T-helper 1 cell treated with Interleukin-12 subunit alpha and Interleukin-12 subunit beta and Interleukin-4 antibody, amounts not matched to agents 30 μg/mL and 1 μg/mL, for 36 hours (primary cell): ENCODE measurements around the gene ASXL1.
"Not testable (repeated sequence)": the region's sequence is repeated elsewhere in the genome, so short reads cannot be mapped to it uniquely, and the experiment has no call there.

Source experiments
- H3K27ac Mint-ChIP-seq: one replicate; pipeline ENCODE4 v1.8.0; 2021; ENCODE audit warnings: mild to moderate bottlenecking, mixed read lengths
- H3K27me3 Mint-ChIP-seq: one replicate; pipeline ENCODE4 v1.8.0; 2021; ENCODE audit warnings: low read depth, mixed read lengths
- H3K36me3 Mint-ChIP-seq: one replicate; pipeline ENCODE4 v1.8.0; 2021; ENCODE audit warnings: low read depth, mixed read lengths
- H3K4me1 Mint-ChIP-seq: one replicate; pipeline ENCODE4 v1.8.0; 2021; ENCODE audit warnings: low read depth, mixed read lengths
- H3K4me3 Mint-ChIP-seq: one replicate; pipeline ENCODE4 v1.8.0; 2021; ENCODE audit warnings: mild to moderate bottlenecking, moderate library complexity, mixed read lengths
- H3K9me3 Mint-ChIP-seq: one replicate; pipeline ENCODE4 v1.8.0; 2021; ENCODE audit warnings: mixed read lengths

Gene ASXL1

DNA sequence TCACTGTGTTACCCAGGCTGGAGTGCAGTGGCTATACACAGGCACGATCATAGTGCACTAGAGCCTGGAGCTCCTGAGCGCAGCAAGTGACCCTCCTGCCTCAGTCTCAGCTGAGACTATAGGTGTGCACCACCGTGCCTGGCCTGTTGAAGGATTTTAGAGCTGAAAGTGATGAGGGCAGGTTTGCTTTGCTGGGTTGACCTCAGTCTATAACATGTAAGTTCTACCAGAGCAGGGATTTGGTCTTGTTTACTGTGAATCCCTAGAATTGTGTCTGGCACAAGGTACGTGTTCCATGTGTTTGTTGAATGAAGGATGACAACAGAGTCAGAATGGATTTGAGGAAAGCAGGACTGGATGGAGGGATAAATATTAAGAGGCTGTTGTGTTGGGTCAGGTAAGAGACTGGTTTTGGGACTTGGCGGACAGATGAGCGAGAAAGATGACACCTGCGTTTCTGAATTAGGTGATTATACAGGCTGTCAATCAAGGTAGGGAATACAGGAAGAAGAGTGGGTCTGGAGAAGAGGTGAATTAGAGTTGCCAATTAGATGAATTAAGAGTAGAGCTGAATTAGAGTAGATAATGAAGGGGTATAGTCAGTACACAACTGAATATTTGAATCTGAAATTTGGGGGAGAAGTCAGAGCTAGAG, 6.5 kb downstream of the ASXL1 start:
- peaks cover 70% of the 10 kb centered on the region for H3K4me1 Mint-ChIP-seq
- no peaks in the 10 kb centered on the region for H3K9me3 Mint-ChIP-seq
- H3K27me3 Mint-ChIP-seq, result no peaks in the 10 kb centered on the region
- peaks cover 19% of the 10 kb centered on the region for H3K36me3 Mint-ChIP-seq
- no peak overlapping the region for H3K4me3 Mint-ChIP-seq
- no peak overlapping the region for H3K27ac Mint-ChIP-seq

- H3K9me3 Mint-ChIP-seq, result no peaks in the 10 kb centered on the region
- H3K4me1 Mint-ChIP-seq, result peaks cover 62% of the 10 kb centered on the region
- no peak overlapping the region for H3K27ac Mint-ChIP-seq
- H3K36me3 Mint-ChIP-seq, result peaks cover 15% of the 10 kb centered on the region
- no peak overlapping the region for H3K4me3 Mint-ChIP-seq
- no peaks in the 10 kb centered on the region for H3K27me3 Mint-ChIP-seq
Measured at GRCh38 chr20:32365564-32365963, 7.4 kb downstream of the ASXL1 start.

- no peaks in the 10 kb centered on the region for H3K27me3 Mint-ChIP-seq
- no peak overlapping the region for H3K4me3 Mint-ChIP-seq
- peaks cover 15% of the 10 kb centered on the region for H3K36me3 Mint-ChIP-seq
- no peak overlapping the region for H3K27ac Mint-ChIP-seq
- H3K4me1 Mint-ChIP-seq, result peaks cover 56% of the 10 kb centered on the region
- no peaks in the 10 kb centered on the region for H3K9me3 Mint-ChIP-seq
Measured at GRCh38 chr20:32366380-32366779, 8.2 kb downstream of the ASXL1 start.

DNA sequence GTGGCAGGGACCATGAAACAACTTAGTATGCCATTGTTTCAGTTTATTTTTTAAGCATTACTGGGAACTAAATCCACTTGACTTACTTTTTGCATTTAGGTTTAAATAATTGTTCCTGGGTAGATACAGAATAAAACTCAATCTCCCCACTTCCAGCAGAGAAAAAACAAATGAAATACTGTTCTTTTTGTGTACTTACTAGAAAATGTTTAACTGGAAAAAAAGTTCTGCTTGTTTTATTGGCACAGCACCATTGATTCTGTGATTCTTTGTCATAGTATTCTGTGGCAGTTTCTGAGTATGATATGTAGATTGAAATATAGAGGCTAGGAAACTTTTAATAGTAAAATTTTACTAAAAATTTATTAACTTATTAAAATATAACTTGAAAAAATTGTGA, 10.2 kb downstream of the ASXL1 start:
- H3K27me3 Mint-ChIP-seq, result no peaks in the 10 kb centered on the region
- no peaks in the 10 kb centered on the region for H3K9me3 Mint-ChIP-seq
- H3K4me3 Mint-ChIP-seq, result no peak overlapping the region
- H3K4me1 Mint-ChIP-seq, result peaks cover 43% of the 10 kb centered on the region
- peaks cover 14% of the 10 kb centered on the region for H3K36me3 Mint-ChIP-seq
- no peak overlapping the region for H3K27ac Mint-ChIP-seq

GRCh38 chr20:32368925-32369324, 10.8 kb downstream of the ASXL1 start:
- no peaks in the 10 kb centered on the region for H3K9me3 Mint-ChIP-seq
- peaks cover 14% of the 10 kb centered on the region for H3K36me3 Mint-ChIP-seq
- H3K4me1 Mint-ChIP-seq, result peaks cover 37% of the 10 kb centered on the region
- no peak overlapping the region for H3K27ac Mint-ChIP-seq
- H3K4me3 Mint-ChIP-seq, result no peak overlapping the region
- no peaks in the 10 kb centered on the region for H3K27me3 Mint-ChIP-seq

DNA sequence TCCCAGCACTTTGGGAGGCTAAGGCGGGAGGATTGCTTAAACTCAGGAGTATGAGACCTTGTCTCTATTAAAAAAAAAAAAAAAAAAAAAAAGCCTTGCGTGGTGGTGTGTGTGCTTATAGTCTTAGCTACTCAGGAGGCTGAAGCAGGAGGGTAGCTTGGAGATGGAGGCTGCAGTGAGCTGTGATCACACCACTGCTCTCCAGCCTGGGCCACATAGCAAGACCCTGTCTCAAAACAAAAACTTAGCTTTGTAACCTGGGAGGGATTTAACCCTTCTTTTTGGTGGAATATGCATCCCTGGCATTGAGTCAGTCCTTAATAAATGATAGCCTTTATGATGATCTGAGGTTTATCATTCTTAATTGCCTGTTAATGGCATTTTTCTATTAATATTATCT, 12.8 kb downstream of the ASXL1 start:
- no peaks in the 10 kb centered on the region for H3K9me3 Mint-ChIP-seq
- peaks cover 24% of the 10 kb centered on the region for H3K4me1 Mint-ChIP-seq
- H3K27me3 Mint-ChIP-seq, result no peaks in the 10 kb centered on the region
- no peak overlapping the region for H3K4me3 Mint-ChIP-seq
- H3K27ac Mint-ChIP-seq, result no peak overlapping the region
- H3K36me3 Mint-ChIP-seq, result peaks cover 15% of the 10 kb centered on the region

GRCh38 chr20:32378461-32378860, 20.3 kb downstream of the ASXL1 start:
- no peaks in the 10 kb centered on the region for H3K9me3 Mint-ChIP-seq
- H3K27me3 Mint-ChIP-seq, result no peaks in the 10 kb centered on the region
- no peak overlapping the region for H3K27ac Mint-ChIP-seq
- H3K36me3 Mint-ChIP-seq, result peaks cover 13% of the 10 kb centered on the region
- peaks cover 7% of the 10 kb centered on the region for H3K4me1 Mint-ChIP-seq
- H3K4me3 Mint-ChIP-seq, result no peak overlapping the region

DNA sequence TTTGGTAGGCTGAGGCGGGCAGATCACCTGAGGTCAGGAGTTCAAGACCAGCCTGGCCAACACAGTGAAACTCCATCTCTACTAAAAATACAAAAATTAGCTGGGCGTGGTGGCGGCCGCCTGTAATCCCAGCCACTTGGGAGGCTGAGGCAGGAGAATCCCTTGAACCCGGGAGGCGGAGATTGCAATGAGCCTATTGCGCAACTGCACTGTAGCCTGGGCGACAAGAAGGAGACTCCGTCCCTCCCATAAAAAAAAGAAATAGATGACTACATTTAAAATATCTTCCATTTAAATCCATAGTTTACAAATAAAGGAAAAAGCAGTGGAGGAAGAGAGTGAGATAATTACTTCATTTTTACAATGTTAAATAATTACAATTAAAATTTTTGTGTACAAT, 21.9 kb downstream of the ASXL1 start:
- Mint-ChIP-seq H3K4me1 (peaks cover 20% of the 10 kb centered on the region), H3K36me3 (peaks cover 13% of the 10 kb centered on the region)
- not testable (repeated sequence) for H3K4me3 Mint-ChIP-seq, H3K27me3 Mint-ChIP-seq, H3K27ac Mint-ChIP-seq, H3K9me3 Mint-ChIP-seq

DNA sequence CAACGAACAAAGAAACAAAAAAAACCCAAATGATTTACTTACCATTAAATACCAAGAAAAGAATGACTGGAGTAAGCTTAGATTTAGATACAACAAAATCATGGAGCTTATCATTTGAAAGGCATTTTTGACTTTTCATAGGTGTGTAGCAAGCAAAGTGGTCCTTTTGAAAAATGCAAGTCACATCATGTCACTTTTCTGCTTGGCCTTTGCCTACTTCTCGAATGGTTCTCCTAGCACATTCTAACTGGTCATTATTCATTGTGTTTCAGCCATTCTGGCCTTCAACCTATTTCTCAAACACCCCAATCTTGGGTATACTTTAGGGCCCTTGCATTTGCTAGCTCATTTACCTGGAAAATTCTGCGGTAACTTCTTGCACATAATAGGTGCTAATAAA, 22.6 kb downstream of the ASXL1 start:
- no peak overlapping the region for H3K4me3 Mint-ChIP-seq
- H3K9me3 Mint-ChIP-seq, result no peaks in the 10 kb centered on the region
- peaks cover 26% of the 10 kb centered on the region for H3K4me1 Mint-ChIP-seq
- H3K27ac Mint-ChIP-seq, result no peak overlapping the region
- peaks cover 15% of the 10 kb centered on the region for H3K36me3 Mint-ChIP-seq
- H3K27me3 Mint-ChIP-seq, result no peaks in the 10 kb centered on the region

- no peak overlapping the region for H3K4me3 Mint-ChIP-seq
- H3K27ac Mint-ChIP-seq, result no peak overlapping the region
- peaks cover 15% of the 10 kb centered on the region for H3K36me3 Mint-ChIP-seq
- no peaks in the 10 kb centered on the region for H3K27me3 Mint-ChIP-seq
- H3K9me3 Mint-ChIP-seq, result no peaks in the 10 kb centered on the region
- peaks cover 38% of the 10 kb centered on the region for H3K4me1 Mint-ChIP-seq
Measured at GRCh38 chr20:32382102-32382950, 24.2 kb downstream of the ASXL1 start.

DNA sequence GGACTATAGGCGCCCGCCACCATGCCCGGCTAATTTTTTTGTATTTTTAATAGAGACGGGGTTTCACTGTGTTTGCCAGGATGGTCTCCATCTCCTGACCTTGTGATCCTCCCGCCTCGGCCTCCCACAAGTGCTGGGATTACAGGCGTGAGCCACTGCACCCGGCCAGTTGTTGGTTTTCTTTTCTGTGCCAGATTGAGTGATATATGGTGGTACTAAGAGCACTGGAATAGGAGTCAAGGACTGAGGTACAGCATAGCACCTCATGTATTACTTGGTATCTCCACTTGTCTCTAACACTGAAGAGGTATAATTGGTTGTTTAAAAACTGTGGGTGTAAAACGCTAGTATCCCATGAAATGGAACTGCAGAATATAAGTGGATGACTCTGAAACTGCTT, 25.3 kb downstream of the ASXL1 start:
- Mint-ChIP-seq H3K4me1 (peaks cover 40% of the 10 kb centered on the region), H3K36me3 (peaks cover 10% of the 10 kb centered on the region)
- not testable (repeated sequence) for H3K4me3 Mint-ChIP-seq, H3K27ac Mint-ChIP-seq, H3K27me3 Mint-ChIP-seq, H3K9me3 Mint-ChIP-seq

- H3K36me3 Mint-ChIP-seq, result peaks cover 10% of the 10 kb centered on the region
- no peak overlapping the region for H3K27ac Mint-ChIP-seq
Measured at GRCh38 chr20:32385541-32385940, 27.4 kb downstream of the ASXL1 start.

DNA sequence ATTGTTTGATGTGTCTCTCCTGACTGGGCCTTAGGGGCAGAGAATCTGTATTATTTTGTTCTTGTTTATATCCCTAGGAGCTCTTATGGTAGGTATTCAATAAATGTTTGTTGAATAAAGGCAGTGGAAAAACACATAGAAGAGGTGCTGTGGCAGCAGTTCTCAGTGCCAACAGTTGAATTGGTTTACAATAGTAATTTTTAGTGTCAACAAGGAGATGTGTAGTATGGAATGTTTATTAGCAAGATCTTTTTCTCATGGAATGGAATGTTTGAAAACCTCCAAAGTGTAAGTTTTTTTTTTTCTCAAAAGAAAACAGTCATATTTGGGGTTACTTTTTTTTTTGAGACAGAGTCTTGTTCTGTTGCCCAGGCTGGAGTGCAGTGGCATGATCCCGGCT, 28.0 kb downstream of the ASXL1 start:
- peaks cover 15% of the 10 kb centered on the region for H3K36me3 Mint-ChIP-seq
- H3K4me3 Mint-ChIP-seq, result no peak overlapping the region
- peaks cover 44% of the 10 kb centered on the region for H3K4me1 Mint-ChIP-seq
- H3K27ac Mint-ChIP-seq, result no peak overlapping the region
- no peaks in the 10 kb centered on the region for H3K27me3 Mint-ChIP-seq
- no peaks in the 10 kb centered on the region for H3K9me3 Mint-ChIP-seq

More at GRCh38 chr20:32385541-32385940, 27.4 kb downstream of the ASXL1 start:
- H3K27me3 Mint-ChIP-seq, result no peaks in the 10 kb centered on the region
- no peak overlapping the region for H3K4me3 Mint-ChIP-seq
- H3K4me1 Mint-ChIP-seq, result peaks cover 43% of the 10 kb centered on the region
- no peaks in the 10 kb centered on the region for H3K9me3 Mint-ChIP-seq

DNA sequence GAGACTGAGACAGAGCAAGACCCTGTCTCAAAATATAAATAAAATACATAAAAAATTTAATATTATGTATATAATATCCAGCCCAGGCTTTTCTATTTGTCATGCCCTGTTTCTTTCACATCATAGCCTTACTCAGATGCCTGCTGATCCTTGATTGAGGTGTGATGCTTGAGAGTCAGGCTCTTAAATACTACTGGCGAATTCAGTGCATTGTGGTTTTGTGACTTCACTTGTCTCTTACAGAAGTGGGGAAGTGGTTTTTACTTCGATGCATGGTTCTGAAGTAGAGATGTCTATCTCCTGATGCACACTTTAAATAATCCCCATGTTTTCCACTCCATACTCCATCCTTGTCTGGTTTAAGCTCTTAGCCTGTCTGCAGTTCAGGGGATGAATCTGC, 29.1 kb downstream of the ASXL1 start:
- Mint-ChIP-seq H3K36me3 (peaks cover 21% of the 10 kb centered on the region), H3K4me1 (peaks cover 48% of the 10 kb centered on the region), H3K9me3 (no peaks in the 10 kb centered on the region), H3K4me3 (peak overlapping the region; percentile 2), H3K27me3 (no peaks in the 10 kb centered on the region), H3K27ac (peak overlapping the region; percentile 42)

DNA sequence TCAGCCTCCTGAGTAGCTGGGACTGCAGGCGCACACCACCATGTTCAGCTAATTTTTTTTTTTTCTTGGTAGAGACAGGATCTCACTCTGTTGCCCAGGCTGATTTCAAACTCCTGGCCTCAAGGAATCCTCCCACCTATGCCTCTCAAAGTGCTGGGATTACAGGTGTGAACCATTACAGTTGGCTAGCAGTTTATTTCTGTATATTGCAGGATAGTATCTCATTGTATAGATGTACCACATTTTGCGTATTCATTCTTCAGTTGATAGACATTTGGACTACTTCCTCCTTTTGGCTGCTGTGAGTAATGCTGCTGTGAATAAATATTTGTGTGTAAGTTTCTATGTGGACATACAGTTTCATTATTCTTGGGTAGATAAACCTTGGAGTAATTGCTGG, 32.9 kb downstream of the ASXL1 start:
- Mint-ChIP-seq H3K9me3 (no peaks in the 10 kb centered on the region), H3K4me3 (no peak overlapping the region), H3K4me1 (peaks cover 27% of the 10 kb centered on the region), H3K27me3 (no peaks in the 10 kb centered on the region), H3K27ac (peak overlapping the region; percentile 34), H3K36me3 (peaks cover 35% of the 10 kb centered on the region)
